IMR-90 (cell line): ENCODE results near the gene LRP1B. TPM values are rescaled to one million over a fixed set of nuclear protein-coding genes. Genes with fewer than 3 reads are reported as not detected.

ENCODE experiments used
- ATAC-seq: fragments of 200-7000 bp; cut with Tn5 transposase; 2 replicates; pipeline ENCODE4 v1.9.1; 2020; ENCODE audit warnings: low read depth, mild to moderate bottlenecking, moderate library complexity
- BruUV-seq: library from RNA; stranded (reverse); fragments of 400-500 nt; replicated peaks from 2 replicates; lab custom pipeline; 2021; lab: Mats Ljungman, UMichigan
- CTCF ChIA-PET: fragments of 300-600 bp; formaldehyde crosslinking; extraction: SDS; loops from one replicate; lab custom pipeline; 2021; ENCODE audit warnings: antibody characterized with exemption; lab: Yijun Ruan, JAX
- POLR2A ChIA-PET: fragments of 300-600 bp; sonication (Branson Sonifier 250); formaldehyde crosslinking; loops from one replicate; lab custom pipeline; 2022; ENCODE audit warnings: antibody characterized with exemption; ENCODE audit not compliant: unreplicated experiment; lab: Charles Lee
- DNase-seq: peaks from one replicate; pipeline ENCODE4 v3.0.0; 2013
- H2AFZ ChIP-seq: replicated peaks from 2 replicates; pipeline ENCODE3; 2013; ENCODE audit warnings: low read length, mild to moderate bottlenecking; ENCODE audit not compliant: poor library complexity
- H2AK5ac ChIP-seq: 2 replicates; pipeline ENCODE4 v1.6.1; 2013; ENCODE audit warnings: low read depth, low read length, inconsistent platforms
- H2AK9ac ChIP-seq: replicated peaks from 2 replicates; pipeline ENCODE3; 2013; ENCODE audit warnings: mild to moderate bottlenecking, low read depth, low read length, moderate library complexity; ENCODE audit not compliant: poor library complexity
- H2BK120ac ChIP-seq: 2 replicates; pipeline ENCODE4 v1.6.1; 2013; ENCODE audit warnings: low read depth, low read length, inconsistent platforms
- H2BK15ac ChIP-seq: 3 replicates; pipeline ENCODE4 v1.6.1; 2013; ENCODE audit warnings: low read depth, low read length, inconsistent platforms
- H2BK20ac ChIP-seq: 2 replicates; pipeline ENCODE4 v1.6.1; 2013; ENCODE audit warnings: low read depth, mild to moderate bottlenecking, inconsistent platforms, low read length, moderate library complexity
- H2BK5ac ChIP-seq: 2 replicates; pipeline ENCODE4 v1.6.1; 2013; ENCODE audit warnings: mild to moderate bottlenecking, low read depth, low read length, inconsistent platforms; ENCODE audit not compliant: poor library complexity, severe bottlenecking
- H3K14ac ChIP-seq: replicated peaks from 2 replicates; pipeline ENCODE4 v1.6.1; 2013; ENCODE audit warnings: low read depth, low read length, inconsistent platforms
- H3K18ac ChIP-seq: 2 replicates; pipeline ENCODE4 v1.6.1; 2013; ENCODE audit warnings: low read depth, low read length, control low read depth
- H3K23ac ChIP-seq: 2 replicates; pipeline ENCODE4 v1.6.1; 2013; ENCODE audit warnings: low read depth, low read length, inconsistent platforms
- H3K27ac ChIP-seq: 2 replicates; pipeline ENCODE4 v1.5.1; 2013; ENCODE audit warnings: mild to moderate bottlenecking, control low read depth, low read length; ENCODE audit not compliant: insufficient read depth
- H3K27me3 ChIP-seq: 2 replicates; pipeline ENCODE4 v1.6.1; 2013; ENCODE audit warnings: low read length; ENCODE audit not compliant: control insufficient read depth, insufficient read depth
- H3K36me3 ChIP-seq: 2 replicates; pipeline ENCODE4 v1.6.1; 2013; ENCODE audit warnings: low read length, mixed read lengths; ENCODE audit not compliant: control insufficient read depth, insufficient read depth
- H3K4ac ChIP-seq: 2 replicates; pipeline ENCODE4 v1.6.1; 2013; ENCODE audit warnings: low read depth, low read length, inconsistent platforms
- H3K4me1 ChIP-seq: 2 replicates; pipeline ENCODE4 v1.6.1; 2013; ENCODE audit warnings: low read length, mixed read lengths; ENCODE audit not compliant: control insufficient read depth, insufficient read depth
- H3K4me2 ChIP-seq: 2 replicates; pipeline ENCODE4 v1.6.1; 2013; ENCODE audit warnings: low read depth, mild to moderate bottlenecking, control low read depth, low read length, moderate library complexity
- H3K4me3 ChIP-seq: 2 replicates; pipeline ENCODE4 v1.5.1; 2013; ENCODE audit warnings: low read depth, mild to moderate bottlenecking, control low read depth, low read length, moderate library complexity; ENCODE audit not compliant: insufficient read depth
- H3K56ac ChIP-seq: 2 replicates; pipeline ENCODE4 v1.6.1; 2013; ENCODE audit warnings: low read length, inconsistent platforms; ENCODE audit not compliant: insufficient read depth; ENCODE audit errors: extremely low read depth
- H3K79me1 ChIP-seq, 2 experiments: 2 replicates each; pipeline ENCODE4 v1.6.1; 2013; ENCODE audit warnings: low read length in 2 of 2, inconsistent platforms in 1 of 2, low read depth in 1 of 2
- H3K9ac ChIP-seq: 2 replicates; pipeline ENCODE4 v1.6.1; 2013; ENCODE audit warnings: low read depth, low read length, control low read depth
- H3K9me1 ChIP-seq: 2 replicates; pipeline ENCODE4 v1.6.1; 2013; ENCODE audit warnings: low read length, inconsistent platforms; ENCODE audit not compliant: insufficient read depth
- H3K9me3 ChIP-seq: 2 replicates; pipeline ENCODE4 v1.6.1; 2013; ENCODE audit warnings: low read length; ENCODE audit not compliant: control insufficient read depth, insufficient read depth
- H4K20me1 ChIP-seq: 2 replicates; pipeline ENCODE4 v1.6.1; 2013; ENCODE audit warnings: low read length, inconsistent platforms; ENCODE audit not compliant: insufficient read depth
- H4K5ac ChIP-seq: 2 replicates; pipeline ENCODE4 v1.6.1; 2013; ENCODE audit warnings: mild to moderate bottlenecking, low read depth, low read length, control low read depth
- H4K8ac ChIP-seq, 2 experiments: 2 replicates each; pipeline ENCODE4 v1.6.1; 2013; ENCODE audit warnings: low read depth in 2 of 2, low read length in 2 of 2, control low read depth in 1 of 2, inconsistent platforms in 1 of 2
- H4K91ac ChIP-seq: 2 replicates; pipeline ENCODE4 v1.6.1; 2013; ENCODE audit warnings: low read depth, low read length, inconsistent platforms; ENCODE audit not compliant: insufficient read depth
- BHLHE40 ChIP-seq: fragments of 150-350 bp; IDR thresholded peaks from 2 replicates; pipeline ENCODE4 v1.6.1; 2016; ENCODE audit warnings: mild to moderate bottlenecking, low read depth, low read length
- FOS ChIP-seq: fragments of 150-350 bp; IDR thresholded peaks from 2 replicates; pipeline ENCODE4 v1.6.1; 2016; ENCODE audit warnings: low read depth, low read length
- MAZ ChIP-seq: IDR thresholded peaks from 2 replicates; pipeline ENCODE4 v1.6.1; 2012; ENCODE audit warnings: low read depth, mild to moderate bottlenecking, low read length, improper control_type of control experiment, moderate library complexity, borderline replicate concordance
- WGBS, 2 experiments: methylation state at CpG; one replicate each; pipeline versions ENCODE4 v1.1.5 to v1.1.7; 2013; ENCODE audit warnings: missing lambda C conversion rate in 2 of 2; ENCODE audit not compliant: insufficient read length in 1 of 2; ENCODE audit errors: extremely low coverage in 2 of 2; 5-methylcytosine and 5-hydroxymethylcytosine counted together
- dilution Hi-C: fragments of 300-500 bp; cut with HindIII; formaldehyde crosslinking; loops from one replicate; pipeline ENCODE4 v1.14.3; 2018; ENCODE audit warnings: low sequenced_read_pairs; ENCODE audit not compliant: unreplicated experiment
- in situ Hi-C: fragments of 300-500 bp; cut with MboI; formaldehyde crosslinking; loops from 3 replicates; pipeline ENCODE4 v1.14.3; 2019; ENCODE audit warnings: low sequenced_read_pairs, inconsistent platforms, mixed read lengths
- intact Hi-C: fragments of 100-400 bp; cut with micrococcal nuclease; formaldehyde crosslinking; loops from 2 replicates; pipeline ENCODE4 v1.10.0; 2022
- polyA plus RNA-seq, 3 experiments: library from polyadenylated mRNA; depleted of rRNA; stranded (reverse); fragments of >200 nt; gene quantifications; 2 replicates each; pipeline ENCODE4 v1.2.3, GENCODE V29; 2012; ENCODE audit warnings: low replicate concordance in 1 of 3
- total RNA-seq: library from RNA; depleted of rRNA; stranded (reverse); fragments of >200 nt; gene quantifications from 2 replicates; pipeline ENCODE4 v1.2.3, GENCODE V29; 2012
- TF ChIP-seq, protein P1 (sequence below): conservative IDR thresholded peaks from 2 replicates; pipeline ENCODE4 v1.5.1; 2012; ENCODE audit warnings: mild to moderate bottlenecking, low read depth, low read length, improper control_type of control experiment

The LRP1B gene
- total and polyA plus RNA-seq, 2 of the 4 experiments (the other 2 are of a cell fraction), result under 0.01 to 0.02 TPM

DNA sequence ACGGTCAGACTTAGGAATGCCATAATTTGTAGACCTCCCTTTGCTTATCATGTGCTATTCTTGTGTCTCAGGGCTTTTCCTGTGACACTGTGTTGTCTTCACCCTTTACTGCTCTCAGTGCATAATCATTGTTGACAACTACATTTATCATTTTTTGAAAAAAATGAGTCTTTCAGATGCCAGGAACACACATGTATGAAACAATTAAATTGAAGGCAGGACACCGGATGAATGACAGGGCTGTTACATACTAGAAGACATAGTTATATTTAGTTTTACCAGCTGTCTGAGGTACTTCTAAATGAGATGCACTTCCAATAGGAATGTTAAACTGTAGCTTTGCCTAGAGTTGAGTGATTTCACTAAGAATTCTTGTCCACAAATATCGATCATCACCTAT, 243.5 kb downstream of the LRP1B start:
- dilution Hi-C loops, result no loop called here
- Histone ChIP-seq H3K56ac (no peak overlapping the region), H3K9me1 (no peaks in the 10 kb centered on the region), H3K18ac (no peak overlapping the region), H3K36me3 (no peaks in the 10 kb centered on the region), H3K4me1 (no peaks in the 10 kb centered on the region), H2BK120ac (no peak overlapping the region), H3K27ac (no peak overlapping the region), H2BK5ac (no peak overlapping the region), H2AFZ (no peak overlapping the region), H4K8ac (no peak overlapping the region), H2BK15ac (no peak overlapping the region), H3K14ac (no peak overlapping the region), H2AK5ac (no peak overlapping the region), H3K4ac (no peak overlapping the region), H3K23ac (no peak overlapping the region), H3K9me3 (no peaks in the 10 kb centered on the region), H3K4me3 (no peak overlapping the region), H3K79me1 (no peaks in the 10 kb centered on the region), H4K20me1 (no peaks in the 10 kb centered on the region), H4K91ac (no peak overlapping the region), H3K27me3 (no peaks in the 10 kb centered on the region), H2AK9ac (no peak overlapping the region), H4K5ac (no peak overlapping the region), H3K9ac (no peak overlapping the region), H2BK20ac (no peak overlapping the region), H3K4me2 (no peak overlapping the region)
- TF ChIP-seq, protein P1, sequence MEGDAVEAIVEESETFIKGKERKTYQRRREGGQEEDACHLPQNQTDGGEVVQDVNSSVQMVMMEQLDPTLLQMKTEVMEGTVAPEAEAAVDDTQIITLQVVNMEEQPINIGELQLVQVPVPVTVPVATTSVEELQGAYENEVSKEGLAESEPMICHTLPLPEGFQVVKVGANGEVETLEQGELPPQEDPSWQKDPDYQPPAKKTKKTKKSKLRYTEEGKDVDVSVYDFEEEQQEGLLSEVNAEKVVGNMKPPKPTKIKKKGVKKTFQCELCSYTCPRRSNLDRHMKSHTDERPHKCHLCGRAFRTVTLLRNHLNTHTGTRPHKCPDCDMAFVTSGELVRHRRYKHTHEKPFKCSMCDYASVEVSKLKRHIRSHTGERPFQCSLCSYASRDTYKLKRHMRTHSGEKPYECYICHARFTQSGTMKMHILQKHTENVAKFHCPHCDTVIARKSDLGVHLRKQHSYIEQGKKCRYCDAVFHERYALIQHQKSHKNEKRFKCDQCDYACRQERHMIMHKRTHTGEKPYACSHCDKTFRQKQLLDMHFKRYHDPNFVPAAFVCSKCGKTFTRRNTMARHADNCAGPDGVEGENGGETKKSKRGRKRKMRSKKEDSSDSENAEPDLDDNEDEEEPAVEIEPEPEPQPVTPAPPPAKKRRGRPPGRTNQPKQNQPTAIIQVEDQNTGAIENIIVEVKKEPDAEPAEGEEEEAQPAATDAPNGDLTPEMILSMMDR, result no peak
- TF ChIP-seq BHLHE40, result no peak
- TF ChIP-seq FOS, result no peak
- no peak for TF ChIP-seq MAZ
- in situ Hi-C loops, result no loop called here
- ATAC-seq (no peak), DNase-seq (no peak)
- WGBS, 2 experiments, result no CpG with 5 or more reads among the region's 3 CpGs
- intact Hi-C loops, result no loop called here
- BruUV-seq, result no TSS peak
- POLR2A ChIA-PET, result no interaction called here
- CTCF ChIA-PET, result interaction anchor here (0.8 kb wide), 1 partner anchor 234 kb away, joined by 3 read pairs; no protein-coding TSS in a partner anchor
